GM19238 (cell line): ENCODE data around the gene SLC35E4.
"Not testable (repeated sequence)": the region's sequence is repeated elsewhere in the genome, so short reads cannot be mapped to it uniquely, and the experiment has no call there.

ENCODE experiments used
- DNase-seq: peaks from one replicate; pipeline ENCODE4 v3.0.0; 2011; ENCODE audit warnings: low spot score; ENCODE audit not compliant: insufficient read length

Gene SLC35E4

DNA sequence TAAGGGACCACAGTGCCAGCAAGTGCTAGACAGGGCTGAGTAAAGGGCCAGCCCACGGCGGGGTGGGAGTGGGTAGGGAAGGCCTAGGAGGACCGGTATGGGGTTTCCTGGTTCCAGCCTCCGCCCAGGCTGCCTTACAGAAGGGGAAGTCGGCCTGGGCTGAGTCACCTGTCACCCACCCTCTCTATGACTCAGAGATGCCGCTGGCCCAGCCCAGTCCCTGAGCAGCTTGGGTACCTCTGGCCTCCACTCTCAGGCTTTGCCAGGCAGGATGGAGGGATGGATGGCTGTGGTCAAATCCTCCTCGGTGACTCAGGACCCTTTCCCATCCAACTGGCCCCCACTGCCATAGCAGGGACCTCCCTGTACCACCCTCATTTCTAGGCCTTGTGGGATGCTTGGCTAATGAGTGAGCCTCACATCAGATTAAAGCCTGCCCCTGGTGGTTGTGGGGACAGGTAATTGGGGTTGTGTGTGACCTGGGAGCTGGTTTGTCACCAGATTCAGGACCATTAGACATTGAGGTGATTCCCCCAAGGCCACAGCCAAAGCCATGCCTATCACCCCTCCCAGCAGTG is 13.9 kb downstream of the SLC35E4 start:
- peak; percentile 39 for DNase-seq

DNA sequence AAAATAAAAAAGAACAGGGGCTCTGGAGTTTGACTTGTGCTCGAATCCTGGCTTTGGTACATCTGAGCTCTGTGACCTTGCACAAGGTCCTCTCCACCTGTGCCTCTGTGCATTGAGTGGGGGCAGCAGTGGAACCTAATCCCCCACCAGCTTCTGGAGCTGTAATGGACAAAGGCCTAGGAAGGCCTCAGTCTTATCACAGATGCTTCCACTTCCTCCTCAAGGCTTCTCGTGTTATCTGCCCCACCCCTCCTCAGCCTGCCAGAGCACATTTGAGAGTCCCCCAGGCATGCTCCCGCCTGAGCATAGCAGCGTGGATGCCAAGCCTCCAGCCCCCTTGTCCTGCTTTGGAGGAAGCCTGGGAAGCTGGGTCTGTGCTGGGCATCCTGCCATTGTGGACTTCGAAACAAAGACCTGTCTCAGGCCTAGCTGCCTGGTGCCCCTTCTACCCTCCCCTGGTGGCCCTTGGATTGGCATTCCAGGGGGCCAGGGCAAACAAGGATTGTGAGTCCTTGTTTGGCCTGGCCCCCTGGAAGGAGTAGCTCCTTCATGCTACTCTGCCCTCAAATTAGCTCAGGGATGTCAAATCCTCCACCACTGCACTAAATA is 15.0 kb downstream of the SLC35E4 start:
- no peak for DNase-seq

DNA sequence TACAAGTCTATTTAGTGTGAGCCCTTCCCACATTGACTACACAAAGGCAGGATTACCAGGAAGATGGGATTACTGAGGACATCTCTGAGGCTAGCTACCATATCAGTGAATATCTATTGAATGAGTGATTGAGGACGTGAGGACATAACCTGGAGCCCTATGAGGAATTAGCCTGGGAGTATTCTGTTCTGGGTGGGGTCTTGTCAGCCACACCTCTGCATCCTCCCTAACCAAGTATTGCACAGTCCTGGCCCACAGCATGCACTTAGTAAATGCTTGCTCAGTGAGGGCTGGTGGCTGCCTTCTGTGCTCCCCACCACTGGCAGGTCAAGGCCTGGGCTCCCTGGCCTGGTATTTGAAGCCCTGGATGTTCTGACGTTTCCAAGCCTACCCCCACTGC is 17.3 kb downstream of the SLC35E4 start:
- DNase-seq = no peak

DNA sequence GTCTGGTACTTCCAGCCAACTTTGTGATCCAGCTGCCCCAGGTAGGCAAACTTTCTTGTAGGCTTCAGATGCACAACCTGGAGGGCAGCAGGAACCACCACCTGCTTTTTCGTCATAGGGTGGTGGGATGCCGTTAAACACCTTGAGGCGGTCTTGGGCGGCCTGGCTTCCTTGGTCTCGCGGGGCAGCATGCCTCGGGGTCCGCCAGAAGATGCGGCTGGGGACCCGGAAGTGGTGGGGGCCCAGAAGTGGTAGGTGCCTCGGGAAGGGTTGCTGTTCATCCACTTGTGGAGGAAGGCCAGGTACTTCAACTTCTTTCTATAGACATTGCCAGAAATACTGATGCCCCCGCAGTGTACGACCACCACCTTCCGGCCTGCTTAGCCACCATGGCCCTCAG is 18.8 kb downstream of the SLC35E4 start:
- no peak for DNase-seq

GRCh38 chr22:30655532-30655931 is 20.0 kb downstream of the SLC35E4 start:
- DNase-seq = no peak

DNA sequence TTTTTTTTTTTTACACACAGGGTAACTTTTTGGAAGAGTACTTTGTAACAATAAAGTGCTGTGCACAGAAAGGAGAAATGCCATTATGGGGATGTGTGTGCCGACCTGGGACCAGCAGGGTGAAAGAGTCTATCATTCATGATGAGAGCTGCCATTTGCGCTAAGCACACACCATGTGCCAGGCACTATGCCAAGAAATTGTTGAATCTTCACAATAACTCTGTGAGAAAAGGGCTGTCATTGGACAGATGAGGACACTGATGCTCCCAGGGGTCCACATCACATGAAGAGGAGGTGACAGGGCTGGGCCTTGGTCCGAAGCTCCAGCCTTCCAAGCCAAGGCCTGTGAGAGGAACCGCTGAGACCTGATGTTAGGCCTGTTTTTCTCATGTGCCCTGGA is 26.5 kb downstream of the SLC35E4 start:
- DNase-seq = no peak

DNA sequence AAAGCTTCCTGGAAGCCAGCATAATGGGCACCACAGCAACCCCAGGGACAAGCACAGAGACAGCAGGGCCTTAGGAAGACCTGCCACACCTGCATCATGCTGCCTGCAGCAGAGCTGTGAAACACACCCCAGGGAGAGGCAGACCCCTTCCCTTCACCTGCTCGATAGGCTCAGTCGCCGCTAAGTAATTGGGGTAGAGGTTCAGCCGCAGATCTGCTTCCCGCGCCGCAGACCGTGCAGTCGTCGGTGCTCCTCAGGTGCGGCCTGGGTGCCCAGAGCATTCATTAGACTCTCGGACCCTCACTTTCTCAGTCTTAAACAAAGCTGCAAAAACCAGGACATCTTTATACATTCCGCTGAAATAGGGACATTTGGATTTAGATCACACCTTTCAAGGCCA is 29.2 kb downstream of the SLC35E4 start:
- DNase-seq = no peak

GRCh38 chr22:30665266-30665665 is 29.7 kb downstream of the SLC35E4 start:
- no peak for DNase-seq

GRCh38 chr22:30665786-30666185 is 30.2 kb downstream of the SLC35E4 start:
- no peak for DNase-seq

GRCh38 chr22:30667107-30667493 is 31.5 kb downstream of the SLC35E4 start:
- no peak for DNase-seq

- peak; percentile 98 for DNase-seq
Observed at GRCh38 chr22:30667494-30668385, 32.2 kb downstream of the SLC35E4 start, which contains the start of gene DUSP18. Gene DUSP18, minus strand, starts transcription at chr22:30667875. Its CDS starts 3,872 bp downstream, at chr22:30664003.

DNA sequence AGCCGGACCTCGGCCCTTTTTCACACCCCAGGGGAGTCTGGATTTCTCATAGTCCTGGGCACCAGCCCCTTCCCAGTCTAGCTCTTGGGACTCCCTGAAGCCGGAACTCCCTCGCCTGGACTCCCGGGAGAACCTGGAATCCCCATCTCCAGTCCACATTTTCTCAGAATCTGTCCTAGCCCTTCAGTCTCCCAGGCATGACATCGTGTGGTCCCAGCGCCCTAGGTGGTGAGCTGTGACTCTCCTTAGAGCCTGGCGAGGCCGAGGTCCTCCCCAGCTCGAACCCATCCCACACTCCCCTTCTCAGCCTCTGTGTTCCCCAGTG is 32.8 kb downstream of the SLC35E4 start:
- DNase-seq = no peak

- DNase-seq = no peak
Observed at GRCh38 chr22:30671071-30671470, 35.5 kb downstream of the SLC35E4 start.

- DNase-seq = no peak
Observed at GRCh38 chr22:30673136-30673535, 37.6 kb downstream of the SLC35E4 start.

GRCh38 chr22:30674482-30674881 is 38.9 kb downstream of the SLC35E4 start:
- no peak for DNase-seq

GRCh38 chr22:30675436-30675835 is 39.9 kb downstream of the SLC35E4 start:
- no peak for DNase-seq

- DNase-seq = not testable (repeated sequence)
Observed at GRCh38 chr22:30676565-30676964, 41.0 kb downstream of the SLC35E4 start.

- DNase-seq = not testable (repeated sequence)
Observed at GRCh38 chr22:30679895-30680690, 44.5 kb downstream of the SLC35E4 start.

DNA sequence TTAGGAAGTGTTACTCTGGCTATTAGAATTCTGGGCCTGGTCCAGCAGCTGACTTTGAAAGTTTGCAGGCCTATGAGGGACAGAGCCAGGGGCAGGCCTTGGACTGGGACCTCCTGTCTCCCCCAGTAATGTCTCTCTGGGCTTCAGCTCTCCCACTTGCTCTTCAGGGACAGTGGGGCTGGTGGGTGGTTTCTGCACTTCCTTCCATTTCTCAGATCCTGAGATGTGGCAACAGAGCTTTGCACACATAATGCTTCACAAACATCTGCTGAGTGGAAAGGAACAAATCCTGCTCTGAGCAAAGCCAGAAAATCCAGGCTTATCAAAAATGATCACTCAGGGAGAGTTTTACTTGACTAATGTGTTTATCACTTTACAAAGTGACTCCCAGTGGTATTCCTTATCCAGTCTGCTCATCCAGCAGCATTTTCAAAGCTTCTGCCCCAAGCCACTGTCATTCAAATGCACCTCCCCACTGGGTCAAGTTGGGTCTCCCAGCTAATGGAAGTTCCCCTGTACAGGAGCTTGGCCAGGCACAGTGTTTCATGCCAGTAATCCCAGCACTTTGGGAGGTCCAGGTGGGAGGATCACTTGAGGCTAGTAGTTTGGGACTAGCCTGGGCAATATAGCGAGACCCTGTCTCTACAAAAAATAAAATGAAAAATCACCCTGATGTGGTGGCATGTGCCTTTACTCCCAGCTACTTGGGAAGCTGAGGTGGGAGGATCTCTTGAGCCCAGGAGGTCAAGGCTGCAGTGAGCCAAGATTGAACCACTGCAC is 45.6 kb downstream of the SLC35E4 start:
- DNase-seq = no peak

DNA sequence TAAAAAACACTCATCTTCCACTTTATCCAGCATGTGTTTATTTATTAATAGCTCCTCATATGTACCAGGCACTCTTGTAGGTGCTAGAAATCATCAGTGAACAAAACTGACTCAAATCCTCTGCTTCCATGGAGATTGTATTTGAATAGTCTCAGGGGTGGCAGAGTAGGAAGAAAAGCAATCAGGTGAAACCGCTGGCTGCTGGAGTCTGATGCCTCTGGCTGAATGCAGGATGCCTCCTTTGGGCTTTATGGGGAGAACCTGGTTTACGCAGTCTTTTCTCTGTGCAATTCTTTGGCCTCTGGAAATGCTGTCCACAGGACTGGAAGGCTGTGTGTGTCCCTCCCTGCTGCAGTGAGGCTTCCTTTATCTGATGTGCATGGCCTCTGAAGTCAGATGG is 46.2 kb downstream of the SLC35E4 start:
- no peak for DNase-seq

GRCh38 chr22:30685178-30685577 is 49.6 kb downstream of the SLC35E4 start:
- DNase-seq = no peak
